GM19240 (cell line): ENCODE measurements around the gene CHIC1.
"Not testable (repeated sequence)": the region's sequence is repeated elsewhere in the genome, so short reads cannot be mapped to it uniquely, and the experiment has no call there.

ENCODE experiments used
- DNase-seq: peaks from one replicate; pipeline ENCODE4 v3.0.0; 2011; ENCODE audit warnings: low spot score; ENCODE audit not compliant: insufficient read length

The CHIC1 gene

DNA sequence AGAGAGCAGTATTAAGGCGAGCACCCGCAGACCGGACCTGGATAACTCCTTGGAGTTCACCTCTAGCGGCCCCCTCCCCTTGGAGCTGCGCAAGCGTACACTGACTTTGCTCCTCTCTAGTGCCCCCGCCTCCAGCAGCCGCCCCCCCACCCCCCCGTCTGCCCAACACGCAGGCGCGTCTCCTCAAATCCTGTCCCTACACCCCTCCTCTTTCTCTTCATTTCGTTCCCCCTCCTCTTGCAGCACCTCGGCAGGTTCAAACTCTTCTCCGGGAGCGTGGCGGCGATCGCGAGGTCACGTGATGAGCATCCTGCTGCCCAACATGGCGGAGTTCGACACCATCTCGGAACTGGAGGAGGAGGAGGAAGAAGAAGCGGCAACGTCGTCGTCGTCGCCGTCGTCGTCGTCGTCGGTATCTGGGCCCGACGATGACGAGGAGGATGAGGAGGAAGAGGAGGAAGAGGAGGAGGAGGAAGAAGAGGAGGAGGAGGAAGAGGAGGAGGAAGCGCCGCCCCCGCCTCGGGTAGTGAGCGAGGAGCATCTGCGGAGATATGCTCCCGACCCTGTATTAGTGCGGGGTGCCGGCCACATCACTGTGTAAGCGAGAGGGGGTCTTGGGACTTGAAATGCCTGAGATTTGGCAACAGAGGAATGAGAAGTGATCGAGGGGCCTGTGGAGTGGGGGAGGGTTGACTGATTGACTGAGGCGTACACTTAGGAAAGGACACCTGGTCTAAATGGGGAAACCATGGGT, at the start of gene CHIC1:
TSS of gene CHIC1 (plus strand) at position 214 of the 754 bp plus-strand sequence. CDS start at position 302, 88 bp downstream.
- DNase-seq = peak; percentile 8

DNA sequence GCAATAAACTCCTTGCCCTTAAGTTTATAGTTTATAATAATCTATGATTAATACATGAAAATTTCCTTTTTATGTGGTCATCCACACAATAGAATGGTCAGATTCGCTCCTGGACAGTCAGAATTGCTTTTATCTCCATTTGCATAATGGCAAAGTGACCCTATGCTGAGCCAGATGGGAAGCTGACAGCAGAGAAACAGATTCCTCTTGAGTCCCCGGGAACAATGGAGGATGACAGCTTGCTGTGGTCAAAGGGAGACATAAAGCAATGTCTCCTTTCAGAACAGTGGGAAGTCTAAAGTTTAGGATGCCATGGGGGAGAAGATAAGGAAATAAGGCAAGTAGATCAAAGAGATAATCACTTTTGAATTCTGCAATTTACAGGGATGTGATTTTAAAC, 40.2 kb upstream of the CHIC1 start:
- DNase-seq = not testable (repeated sequence)

DNA sequence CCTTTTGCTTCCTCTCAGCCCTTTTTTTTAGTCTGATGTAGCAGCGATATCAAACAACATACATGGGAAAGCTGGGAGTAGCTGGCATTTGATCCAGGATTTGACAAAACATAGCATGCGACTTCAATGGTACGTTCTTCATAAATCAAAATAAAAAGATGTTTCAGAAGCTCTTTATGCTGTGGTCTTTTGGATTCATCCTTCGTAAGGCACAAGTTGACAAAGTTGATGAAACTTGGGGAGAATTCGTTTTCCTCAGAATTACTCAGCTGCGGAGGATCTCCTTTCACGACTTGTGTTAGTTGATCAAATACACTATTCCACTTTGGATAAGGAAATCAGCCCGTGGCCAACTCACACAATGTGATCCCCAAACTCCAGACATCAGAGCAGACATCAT, 38.1 kb upstream of the CHIC1 start:
- DNase-seq = no peak

DNA sequence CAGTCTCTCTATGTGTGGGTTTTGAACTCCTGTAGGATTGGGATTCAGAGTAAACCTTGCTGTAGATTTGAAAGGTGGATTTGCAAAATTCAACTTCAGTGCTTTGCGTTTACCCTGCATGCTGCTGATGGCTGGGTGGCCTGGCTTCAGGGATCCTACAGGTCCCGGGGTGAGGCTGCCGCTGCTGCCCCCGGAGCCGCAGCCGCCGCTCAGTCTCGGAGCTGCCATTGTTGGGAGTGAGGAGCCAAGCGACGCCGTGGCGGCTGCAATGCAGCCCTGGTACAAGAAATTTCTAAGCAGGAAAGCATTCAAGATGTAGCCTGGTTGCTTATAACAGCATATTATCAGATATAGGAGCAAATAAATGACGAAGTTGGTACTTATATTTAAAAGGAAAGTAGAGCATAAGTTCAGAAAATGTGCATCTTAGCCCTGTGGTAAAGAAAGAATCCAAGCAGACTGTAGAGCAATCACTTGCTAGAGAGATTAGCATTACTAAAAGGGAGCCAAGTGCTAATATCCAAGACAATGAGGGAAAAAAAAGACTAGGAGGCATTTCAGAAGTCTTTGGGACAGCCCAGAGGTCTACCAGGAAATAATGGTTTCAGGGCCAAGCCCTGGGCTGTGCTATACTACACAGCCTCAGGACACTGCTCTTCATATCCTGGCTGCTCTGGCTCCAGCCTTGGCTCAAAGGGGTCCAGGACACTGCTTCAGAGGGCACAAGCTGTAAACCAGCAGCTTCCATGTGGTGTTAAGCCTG, 36.9 kb upstream of the CHIC1 start:
- no peak for DNase-seq

DNA sequence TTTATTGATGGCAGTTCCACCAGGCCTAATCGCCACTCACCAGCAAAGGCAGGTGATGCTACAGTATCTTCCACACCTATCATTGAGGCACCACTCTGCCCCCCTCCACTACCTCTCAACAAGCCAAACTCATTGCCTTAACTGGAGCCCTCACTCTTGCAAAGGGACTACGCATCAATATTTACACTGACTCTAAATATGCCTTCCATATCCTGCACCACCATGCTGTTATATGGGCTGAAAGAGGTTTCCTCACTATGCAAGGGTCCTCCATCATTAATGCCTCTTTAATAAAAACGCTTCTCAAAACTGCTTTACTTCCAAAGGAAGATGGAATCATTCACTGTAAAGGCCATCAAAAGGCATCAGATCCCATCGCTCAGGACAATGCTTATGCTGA, 31.3 kb upstream of the CHIC1 start:
- DNase-seq = not testable (repeated sequence)

DNA sequence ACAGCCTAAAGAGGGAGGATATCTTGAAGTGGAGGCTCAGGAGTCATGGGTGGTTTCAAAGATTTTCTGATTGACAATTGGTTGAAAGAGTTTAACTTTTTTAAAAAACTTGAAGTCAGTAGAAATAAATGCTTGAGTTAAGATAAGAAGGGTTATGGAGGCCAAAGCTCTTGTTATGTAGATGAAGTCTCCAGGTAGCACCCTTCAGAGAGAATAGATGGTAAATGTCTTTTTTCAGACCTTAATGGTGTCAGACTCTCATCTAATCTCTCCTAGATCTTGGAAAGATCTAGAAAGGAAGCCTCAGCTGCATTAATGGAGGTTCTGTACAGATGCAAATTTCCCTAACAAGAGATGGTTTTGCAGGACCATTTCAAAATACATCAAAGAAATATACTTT, 6.8 kb upstream of the CHIC1 start:
- DNase-seq = no peak

DNA sequence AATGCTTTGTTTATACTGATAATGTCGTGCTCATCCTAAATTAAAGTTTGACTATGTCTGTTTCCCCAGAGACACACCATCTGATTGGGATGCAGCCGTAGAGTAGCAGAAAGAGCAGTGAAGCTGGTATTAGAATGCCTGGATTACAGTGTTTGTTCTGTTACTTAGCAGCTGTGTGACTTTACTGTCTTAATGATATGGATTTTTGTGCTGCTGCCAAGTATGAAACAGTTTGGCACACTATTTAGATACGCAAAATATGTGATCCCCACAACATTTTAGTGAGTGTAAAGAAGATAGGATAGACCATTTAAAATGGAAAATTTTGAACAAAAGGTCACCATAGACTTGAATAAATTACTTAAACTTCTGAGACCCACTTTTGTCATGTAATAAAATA, 1.2 kb upstream of the CHIC1 start:
- no peak for DNase-seq

DNA sequence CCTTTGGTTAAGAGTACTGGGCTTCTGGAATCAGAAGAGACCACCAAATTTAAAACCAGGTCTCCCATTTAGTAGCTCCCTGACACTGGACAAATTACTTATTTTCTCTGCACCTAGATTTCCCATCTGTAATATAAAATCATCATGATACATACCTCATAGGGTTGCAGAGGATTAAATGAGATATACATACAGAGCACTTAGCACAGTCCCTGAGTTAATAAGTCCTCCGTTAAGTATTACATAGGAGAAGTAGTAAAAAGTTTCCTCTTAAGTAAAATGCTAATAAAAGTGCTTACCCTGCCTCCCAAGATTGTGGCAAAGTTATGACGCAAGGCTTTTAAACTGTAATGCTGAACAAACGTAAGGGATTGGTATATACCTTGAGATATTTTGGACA, 539 bp upstream of the CHIC1 start:
- DNase-seq = no peak

DNA sequence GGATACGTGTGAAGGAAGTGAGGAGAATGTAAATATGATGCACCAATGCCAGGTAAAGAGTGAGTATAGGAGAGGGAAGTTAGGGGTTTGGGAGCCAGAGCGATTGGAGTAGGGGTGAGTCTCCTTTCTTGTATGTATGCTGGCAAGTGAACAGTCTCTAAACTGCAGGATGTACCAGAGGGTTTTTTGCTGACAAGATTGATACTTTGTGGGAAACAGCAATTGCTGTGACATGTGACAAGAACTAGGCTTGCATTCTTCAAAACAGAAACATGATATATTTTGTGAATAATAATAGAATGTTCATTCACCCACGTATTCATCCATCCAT, 706 bp downstream of the CHIC1 start:
- no peak for DNase-seq

DNA sequence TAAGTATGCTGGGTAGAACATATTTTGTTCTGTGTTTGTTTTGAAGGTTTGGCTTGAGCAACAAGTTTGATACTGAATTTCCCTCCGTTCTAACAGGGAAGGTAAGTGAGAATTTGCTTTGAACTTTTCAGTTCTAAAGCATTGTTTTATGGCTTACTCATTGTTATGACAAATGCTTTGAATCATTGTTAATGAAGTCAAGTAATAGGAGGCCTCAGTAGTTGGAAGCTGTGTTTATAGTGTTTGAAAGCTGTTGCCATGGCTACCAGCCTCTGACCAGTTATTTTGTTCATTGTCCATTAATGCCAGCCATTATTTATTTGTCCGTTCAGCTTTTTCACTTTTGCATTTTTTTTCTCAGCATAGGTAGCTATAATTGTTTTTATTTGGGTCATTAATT, 14.4 kb downstream of the CHIC1 start:
- DNase-seq = no peak

DNA sequence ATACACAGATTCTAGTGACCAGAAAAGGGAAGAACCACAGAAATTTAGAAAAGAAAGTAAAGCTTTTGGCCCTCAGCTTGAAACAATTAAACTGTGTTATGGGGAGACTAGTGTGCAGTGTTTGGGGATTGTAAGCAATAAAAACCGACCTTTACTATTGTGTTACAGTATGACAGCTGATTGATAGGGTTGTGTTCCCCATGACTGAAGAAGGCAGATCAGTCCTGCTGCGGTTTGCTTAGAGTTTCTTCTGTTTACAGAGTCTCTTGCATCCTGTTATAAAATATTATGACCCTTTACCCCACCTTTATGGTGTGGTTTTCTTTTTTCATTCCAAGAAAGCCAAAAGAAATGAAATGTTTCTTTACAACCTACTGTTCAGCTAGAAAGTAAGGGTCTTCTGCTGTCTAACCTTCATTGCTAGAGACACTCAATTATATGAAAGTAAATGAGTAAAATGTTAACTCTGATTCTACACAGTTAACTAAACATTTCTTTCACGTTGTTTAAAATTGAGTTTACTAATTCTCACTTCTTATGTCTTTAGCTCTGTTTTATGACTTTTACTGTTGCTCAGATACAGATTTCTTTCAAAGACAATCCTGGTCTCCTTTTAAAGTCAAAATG, 18.1 kb downstream of the CHIC1 start:
- DNase-seq = no peak

DNA sequence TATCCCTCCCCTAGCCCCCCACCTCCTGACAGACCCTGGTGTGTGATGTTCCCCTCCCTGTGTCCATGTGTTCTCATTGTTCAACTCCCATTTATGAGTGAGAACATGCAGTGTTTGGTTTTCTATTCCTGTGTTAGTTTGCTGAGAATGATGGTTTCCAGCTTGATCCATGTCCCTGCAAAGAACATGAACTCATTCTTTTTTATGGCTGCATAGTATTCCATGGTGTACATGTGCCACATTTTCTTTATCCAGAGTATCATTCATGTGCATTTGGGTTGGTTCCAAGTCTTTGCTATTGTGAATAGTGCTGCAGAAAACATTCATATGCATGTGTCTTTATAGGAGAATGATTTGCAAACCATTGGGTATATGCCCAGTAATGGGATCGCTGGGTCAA, 34.8 kb downstream of the CHIC1 start:
- DNase-seq = not testable (repeated sequence)

DNA sequence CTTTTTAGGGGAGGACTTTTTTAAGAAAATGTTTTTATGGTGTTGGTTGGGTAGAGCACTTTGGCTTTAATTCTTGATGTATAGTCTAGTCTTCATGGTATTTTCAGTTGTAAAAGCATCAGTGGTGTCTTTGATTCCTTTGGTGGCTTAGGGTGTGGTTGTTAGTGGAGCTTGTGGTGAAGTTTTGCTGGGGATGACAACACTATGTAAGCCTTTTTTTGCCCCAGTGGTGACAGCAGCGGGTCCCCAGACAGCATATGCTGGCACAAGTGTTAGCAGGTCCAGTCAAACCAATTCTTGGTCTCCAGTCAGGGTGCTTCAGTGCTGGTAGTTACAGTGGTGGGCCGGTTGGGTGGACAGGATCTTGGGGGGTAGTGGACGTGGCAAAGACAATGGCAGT, 52.0 kb downstream of the CHIC1 start:
- DNase-seq = no peak

DNA sequence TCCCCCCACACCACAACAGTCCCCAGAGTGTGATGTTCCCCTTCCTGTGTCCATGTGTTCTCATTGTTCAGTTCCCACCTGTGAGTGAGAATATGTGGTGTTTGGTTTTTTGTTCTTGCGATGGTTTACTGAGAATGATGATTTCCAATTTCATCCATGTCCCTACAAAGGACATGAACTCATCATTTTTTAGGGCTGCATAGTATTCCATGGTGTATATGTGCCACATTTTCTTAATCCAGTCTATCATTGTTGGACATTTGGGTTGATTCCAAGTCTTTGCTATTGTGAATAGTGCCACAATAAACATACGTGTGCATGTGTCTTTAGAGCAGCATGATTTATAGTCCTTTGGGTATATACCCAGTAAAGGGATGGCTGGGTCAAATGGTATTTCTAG, 78.7 kb downstream of the CHIC1 start:
- DNase-seq = not testable (repeated sequence)

DNA sequence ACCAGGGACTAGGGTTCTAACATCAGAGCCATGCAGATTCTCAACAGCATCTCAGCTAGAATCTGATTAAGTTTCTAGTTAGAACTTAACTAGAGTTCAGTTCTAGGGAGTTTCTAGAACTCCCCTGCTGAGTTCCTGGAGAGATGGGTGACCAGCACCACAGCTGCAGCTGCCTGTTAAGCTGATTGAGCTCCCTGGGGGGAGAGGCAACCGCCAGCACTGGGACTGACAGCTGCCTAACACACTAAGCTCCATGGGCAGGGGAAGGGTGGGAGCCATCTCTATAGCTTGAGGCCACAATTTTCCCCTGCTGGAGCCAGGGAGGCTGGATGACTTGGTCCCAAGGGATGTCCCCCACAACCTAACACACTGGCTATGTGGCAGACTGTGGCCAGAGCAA, 84.2 kb downstream of the CHIC1 start:
- no peak for DNase-seq

DNA sequence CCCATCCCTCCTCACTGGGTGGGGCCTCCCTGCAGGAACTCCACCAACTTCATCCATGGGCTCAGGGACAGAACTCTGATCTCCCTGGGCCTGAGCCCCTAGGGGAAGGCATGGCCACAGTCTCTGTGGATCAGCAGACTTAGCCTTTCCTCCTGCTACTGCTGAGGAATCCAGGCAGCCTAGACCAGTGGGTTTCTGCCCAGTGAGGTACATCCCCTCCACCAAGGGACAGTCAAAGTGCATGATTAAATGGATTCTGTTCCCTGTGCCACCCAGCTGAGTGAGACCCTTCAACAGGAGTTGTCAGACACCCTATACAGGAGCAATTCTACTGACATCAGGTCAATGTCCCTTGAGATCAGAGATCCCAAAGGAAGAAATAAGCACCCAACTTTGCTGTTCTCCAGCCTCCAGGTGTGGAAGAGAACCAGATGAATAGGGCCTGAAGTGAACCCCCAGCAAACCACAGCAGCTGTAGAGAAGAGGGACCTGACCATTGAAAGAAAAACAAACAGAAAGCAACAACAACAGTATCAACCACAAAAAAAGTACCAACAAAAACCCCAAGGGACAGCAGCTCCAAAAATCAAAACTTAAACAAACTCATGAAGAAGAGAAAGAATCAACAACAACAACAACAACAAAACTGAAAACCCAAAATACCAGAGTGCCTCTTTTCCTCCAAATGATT, 84.8 kb downstream of the CHIC1 start:
- no peak for DNase-seq

DNA sequence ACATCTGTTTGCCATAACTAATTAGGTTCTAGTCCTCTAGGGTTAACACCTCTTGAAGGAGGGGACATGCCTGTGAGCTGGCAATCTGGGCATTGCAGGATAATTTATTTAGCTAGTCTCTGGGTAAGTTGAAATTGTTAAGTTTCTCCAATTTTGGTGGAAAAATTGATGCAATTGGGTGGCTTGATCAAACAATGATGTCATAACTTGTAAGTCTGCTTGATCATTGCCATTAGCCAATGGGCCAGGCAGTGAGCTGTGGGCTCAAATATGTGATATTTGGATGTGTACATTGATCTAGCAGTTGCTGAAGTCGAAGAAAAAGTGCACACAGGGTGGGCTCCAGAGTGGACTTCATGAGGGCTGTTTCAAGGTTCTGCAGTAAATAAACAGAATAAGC, 98.3 kb downstream of the CHIC1 start:
- not testable (repeated sequence) for DNase-seq

DNA sequence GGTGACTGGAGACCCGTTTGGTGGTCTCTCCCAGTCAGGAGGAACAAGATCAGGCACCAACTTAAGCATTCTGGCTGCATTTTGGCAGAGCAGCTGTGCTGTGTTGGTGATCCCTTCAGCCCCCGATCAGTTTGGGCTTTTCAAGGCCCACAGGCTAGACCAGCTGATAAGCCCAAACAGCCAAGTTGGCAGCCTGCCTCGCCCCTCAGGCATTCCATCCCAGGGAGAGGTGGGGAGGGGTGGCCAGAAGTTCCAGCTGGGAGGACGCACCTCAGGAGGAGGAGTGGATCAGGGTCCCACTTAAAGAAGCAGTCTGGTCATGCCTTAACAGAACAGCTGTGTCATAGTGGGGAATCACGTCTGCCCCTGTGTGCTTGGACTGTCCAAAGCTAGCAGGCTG, 105.8 kb downstream of the CHIC1 start:
- DNase-seq = no peak

DNA sequence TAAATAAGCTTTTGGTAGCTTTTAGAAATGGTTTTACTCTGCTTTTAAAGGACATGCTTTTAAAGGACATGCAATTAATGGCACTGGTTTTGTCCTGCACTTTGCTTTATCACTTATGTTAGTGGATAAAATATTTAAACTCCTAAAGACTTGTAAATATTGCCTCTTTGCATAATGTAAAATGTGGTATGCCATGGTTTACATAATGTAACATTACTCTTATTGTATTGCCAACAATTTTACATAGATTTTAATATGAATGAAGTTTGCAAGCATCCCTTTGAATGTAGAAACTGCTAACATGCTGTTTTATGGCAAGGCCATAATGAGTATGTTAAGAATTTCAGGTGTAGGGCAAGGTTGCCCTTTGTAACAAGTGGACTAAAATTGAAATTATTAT, 118.4 kb downstream of the CHIC1 start:
- DNase-seq = no peak

DNA sequence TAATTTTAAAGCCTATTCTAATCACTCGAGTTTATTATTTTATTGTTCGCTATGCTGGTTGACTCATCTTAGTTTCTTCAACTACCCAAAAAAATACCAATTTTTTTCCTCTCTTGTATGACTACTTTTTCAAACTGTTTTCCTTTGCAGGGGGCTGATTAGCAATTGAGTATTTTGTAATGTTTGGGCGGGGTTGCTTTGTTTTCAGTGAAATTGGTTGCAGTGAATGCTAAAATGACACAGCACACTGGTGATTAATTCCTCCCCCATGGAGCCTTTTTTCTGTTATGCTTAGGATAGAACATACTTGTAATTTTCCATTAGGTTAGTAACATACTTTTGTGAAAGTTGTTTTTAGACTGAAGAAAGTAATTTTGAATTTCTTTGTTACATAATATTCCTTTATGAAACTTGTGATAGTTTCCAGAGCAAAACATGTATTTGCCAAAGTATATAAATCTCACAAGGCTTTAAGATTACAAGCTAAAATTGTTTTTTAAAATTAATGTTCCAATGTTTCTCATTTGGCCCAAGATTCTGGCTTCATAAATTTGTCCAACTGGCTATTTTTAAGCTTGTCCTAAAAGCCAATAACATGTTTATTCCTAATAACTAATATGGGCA, 120.4 kb downstream of the CHIC1 start:
- DNase-seq = no peak

DNA sequence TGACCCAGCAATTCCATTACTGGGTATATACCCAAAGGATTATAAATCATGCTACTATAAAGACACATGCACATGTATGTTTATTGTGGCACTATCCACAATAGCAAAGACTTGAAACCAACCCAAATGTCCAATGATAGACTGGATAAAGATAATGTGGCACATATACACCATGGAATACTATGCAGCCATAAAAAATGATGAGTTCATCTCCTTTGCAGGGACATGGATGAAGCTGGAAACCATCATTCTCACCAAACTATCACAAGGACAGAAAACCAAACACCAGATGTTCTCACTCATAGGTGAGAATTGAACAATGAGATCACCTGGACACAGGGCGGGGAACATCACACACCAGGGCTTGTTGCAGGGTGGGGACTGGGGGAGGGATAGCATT, 144.0 kb downstream of the CHIC1 start:
- not testable (repeated sequence) for DNase-seq

DNA sequence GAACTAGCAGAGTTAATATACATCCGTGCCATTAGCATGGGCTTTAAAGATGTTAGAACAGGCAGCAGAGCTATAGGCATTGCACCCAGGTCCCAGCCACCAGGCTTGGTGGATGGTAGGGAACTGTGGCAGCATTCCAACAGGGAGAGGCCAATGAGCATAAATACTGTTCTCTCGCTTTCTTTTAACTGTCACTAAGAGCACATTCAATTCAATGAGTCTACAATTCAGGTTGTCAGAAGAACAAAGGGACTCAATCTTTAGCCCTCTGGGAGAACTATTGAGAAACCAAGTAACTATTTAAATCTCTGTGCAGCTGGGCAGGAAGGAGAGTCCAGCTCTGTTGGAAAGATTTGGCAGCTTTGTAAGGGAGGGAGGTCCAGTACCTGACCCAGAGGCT, 165.6 kb downstream of the CHIC1 start:
- DNase-seq = no peak
